ENCODE data around the gene FTO. TPM values are rescaled to one million over a fixed set of nuclear protein-coding genes. Genes with fewer than 3 reads are reported as not detected.

The FTO gene
- polyA plus RNA-seq, 3 donors, result 16.8 to 51.0 (median 37.7) TPM

DNA sequence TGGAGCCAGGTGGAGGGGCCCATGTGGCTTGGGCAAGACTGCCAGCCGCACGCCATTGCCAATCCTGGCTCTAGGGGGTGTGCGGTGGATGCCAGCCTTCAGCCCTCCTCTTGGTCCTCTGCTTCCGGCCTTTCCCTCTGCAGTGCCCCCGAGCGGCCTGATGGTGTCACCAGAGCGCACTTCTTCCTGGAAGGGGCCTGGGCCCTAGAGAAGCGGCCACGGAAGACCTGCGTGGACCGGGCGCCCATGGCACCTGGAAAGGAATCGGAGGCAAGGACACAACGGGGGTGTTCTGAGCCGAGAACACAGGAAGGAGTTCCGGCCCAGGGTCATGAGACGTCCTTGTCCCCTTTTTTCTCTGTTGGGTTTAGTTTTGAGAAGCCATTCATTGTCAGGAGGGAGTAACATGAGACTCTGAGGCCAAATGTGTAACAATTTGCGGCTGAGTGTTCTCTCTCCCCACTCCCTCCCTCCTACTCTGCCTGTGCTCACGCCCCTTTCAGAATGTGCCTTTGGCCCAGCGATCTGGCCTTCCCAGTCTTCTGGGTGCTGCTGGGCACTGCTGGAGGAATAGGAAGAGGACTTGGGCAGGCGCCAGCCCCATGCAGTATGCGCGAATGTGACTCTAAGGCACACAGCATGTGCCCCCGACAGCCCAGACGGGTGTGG lies 489.8 kb downstream of the FTO start:
- Mint-ChIP-seq H3K27ac (peak overlapping the region in 1 of 7 donors; percentile 33), H3K9me3 (peaks cover 0 to 9% (median 4%) of the 10 kb centered on the region in 7 donors), H3K27me3 (ENCODE audit: low read depth in 3 of 3) (peaks cover 4 to 7% (median 6%) of the 10 kb centered on the region in 3 donors), H3K4me3 (peak overlapping the region; percentile 54 to 76), H3K4me1 (peaks cover 9% of the 10 kb centered on the region), H3K36me3 (no peaks in the 10 kb centered on the region)
- peak overlapping the region; percentile 40 for H3K4me2 ChIP-seq (replicated peaks; ENCODE audit: extremely low read depth, low read length, poor library complexity, severe bottlenecking)
- peaks cover 0 to 3% of the 10 kb centered on the region in 2 donors for H3K9me3 ChIP-seq (replicated peaks in 1 of 2; ENCODE audit: control insufficient read depth in 1 of 2, insufficient read depth in 1 of 2, low read length in 2 of 2)
- no peaks in the 10 kb centered on the region for H4K20me1 ChIP-seq (ENCODE audit: insufficient read depth, low read length)
- H3K36me3 ChIP-seq (replicated peaks in 1 of 2; ENCODE audit: control insufficient read depth in 1 of 2, insufficient read depth in 2 of 2, low read length in 2 of 2), result no peaks in the 10 kb centered on the region
- H3K27ac ChIP-seq (ENCODE audit: low read depth in 1 of 2, low read length in 2 of 2), result no peak overlapping the region
- H3K27me3 ChIP-seq (ENCODE audit: control insufficient read depth in 2 of 2, insufficient read depth in 2 of 2, low read length in 2 of 2), result no peaks in the 10 kb centered on the region
- H2AFZ ChIP-seq (ENCODE audit: insufficient read depth, low read depth, low read length, poor library complexity, severe bottlenecking), result peak overlapping the region; percentile 63
- H3K79me2 ChIP-seq (ENCODE audit: insufficient read depth, low read length), result no peaks in the 10 kb centered on the region
- H3K9ac ChIP-seq (ENCODE audit: insufficient read depth, low read length, poor library complexity, severe bottlenecking), result no peak overlapping the region
- DNase-seq, result peak; percentile 18 to 49 (median 26)
- H3K4me3 ChIP-seq (replicated peaks in 1 of 3; ENCODE audit: low read depth in 2 of 3, low read length in 3 of 3), result peak overlapping the region in 1 of 3 experiments; percentile 36
- peaks cover 0 to 3% of the 10 kb centered on the region in 2 donors for H3K4me1 ChIP-seq (ENCODE audit: control insufficient read depth in 1 of 2, insufficient read depth in 2 of 2, low read length in 2 of 2)
- TF ChIP-seq, protein P1, sequence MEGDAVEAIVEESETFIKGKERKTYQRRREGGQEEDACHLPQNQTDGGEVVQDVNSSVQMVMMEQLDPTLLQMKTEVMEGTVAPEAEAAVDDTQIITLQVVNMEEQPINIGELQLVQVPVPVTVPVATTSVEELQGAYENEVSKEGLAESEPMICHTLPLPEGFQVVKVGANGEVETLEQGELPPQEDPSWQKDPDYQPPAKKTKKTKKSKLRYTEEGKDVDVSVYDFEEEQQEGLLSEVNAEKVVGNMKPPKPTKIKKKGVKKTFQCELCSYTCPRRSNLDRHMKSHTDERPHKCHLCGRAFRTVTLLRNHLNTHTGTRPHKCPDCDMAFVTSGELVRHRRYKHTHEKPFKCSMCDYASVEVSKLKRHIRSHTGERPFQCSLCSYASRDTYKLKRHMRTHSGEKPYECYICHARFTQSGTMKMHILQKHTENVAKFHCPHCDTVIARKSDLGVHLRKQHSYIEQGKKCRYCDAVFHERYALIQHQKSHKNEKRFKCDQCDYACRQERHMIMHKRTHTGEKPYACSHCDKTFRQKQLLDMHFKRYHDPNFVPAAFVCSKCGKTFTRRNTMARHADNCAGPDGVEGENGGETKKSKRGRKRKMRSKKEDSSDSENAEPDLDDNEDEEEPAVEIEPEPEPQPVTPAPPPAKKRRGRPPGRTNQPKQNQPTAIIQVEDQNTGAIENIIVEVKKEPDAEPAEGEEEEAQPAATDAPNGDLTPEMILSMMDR (IDR thresholded peaks at IDR 0.05), result peak; percentile 82
- intact Hi-C loops (cut with micrococcal nuclease), result no loop called here
- 39% methylated on average over 18 of the region's 25 CpGs for WGBS (ENCODE audit: insufficient coverage)

DNA sequence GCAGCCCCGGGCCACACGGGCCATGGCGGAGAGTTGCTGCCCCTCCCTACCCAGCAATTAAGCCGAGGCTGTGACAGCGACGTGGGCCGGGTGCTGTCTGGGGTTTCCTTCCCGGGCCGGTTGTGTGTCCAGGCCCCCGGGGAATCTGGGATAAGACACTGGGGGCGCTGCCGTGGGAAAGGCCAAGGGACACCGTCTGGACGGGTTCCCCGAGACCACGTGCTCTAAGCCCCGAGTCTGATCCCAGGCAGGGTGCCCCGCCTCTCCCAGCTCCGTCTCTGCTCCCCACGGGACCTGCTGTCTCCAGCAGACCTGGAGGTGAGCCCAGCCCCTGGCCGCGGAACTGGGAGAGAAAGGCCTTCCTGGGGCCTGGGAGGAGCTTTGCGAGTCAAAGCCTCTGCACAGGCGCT lies 490.4 kb downstream of the FTO start:
- Mint-ChIP-seq H3K27me3 (ENCODE audit: low read depth in 3 of 3) (peaks cover 4 to 7% (median 6%) of the 10 kb centered on the region in 3 donors), H3K9me3 (peaks cover 0 to 9% (median 4%) of the 10 kb centered on the region in 7 donors), H3K27ac (peak overlapping the region in 1 of 7 donors; percentile 33), H3K4me3 (no peak overlapping the region), H3K36me3 (no peaks in the 10 kb centered on the region), H3K4me1 (peaks cover 9% of the 10 kb centered on the region)
- TF ChIP-seq, protein P1 (IDR thresholded peaks at IDR 0.05), result no peak
- intact Hi-C loops (cut with micrococcal nuclease), result no loop called here
- H3K9me3 ChIP-seq (replicated peaks in 1 of 2; ENCODE audit: control insufficient read depth in 1 of 2, insufficient read depth in 1 of 2, low read length in 2 of 2), result peaks cover 0 to 3% of the 10 kb centered on the region in 2 donors
- no peaks in the 10 kb centered on the region for H3K27me3 ChIP-seq (ENCODE audit: control insufficient read depth in 2 of 2, insufficient read depth in 2 of 2, low read length in 2 of 2)
- no peak for DNase-seq
- peak overlapping the region; percentile 63 for H2AFZ ChIP-seq (ENCODE audit: insufficient read depth, low read depth, low read length, poor library complexity, severe bottlenecking)
- H3K27ac ChIP-seq (ENCODE audit: low read depth in 1 of 2, low read length in 2 of 2), result no peak overlapping the region
- H4K20me1 ChIP-seq (ENCODE audit: insufficient read depth, low read length), result no peaks in the 10 kb centered on the region
- peaks cover 0 to 3% of the 10 kb centered on the region in 2 donors for H3K4me1 ChIP-seq (ENCODE audit: control insufficient read depth in 1 of 2, insufficient read depth in 2 of 2, low read length in 2 of 2)
- H3K9ac ChIP-seq (ENCODE audit: insufficient read depth, low read length, poor library complexity, severe bottlenecking), result no peak overlapping the region
- WGBS (ENCODE audit: insufficient coverage), result 80% methylated on average over 23 of the region's 24 CpGs
- H3K4me2 ChIP-seq (replicated peaks; ENCODE audit: extremely low read depth, low read length, poor library complexity, severe bottlenecking), result peak overlapping the region; percentile 40
- H3K79me2 ChIP-seq (ENCODE audit: insufficient read depth, low read length), result no peaks in the 10 kb centered on the region
- H3K4me3 ChIP-seq (replicated peaks in 1 of 3; ENCODE audit: low read depth in 2 of 3, low read length in 3 of 3), result no peak overlapping the region
- no peaks in the 10 kb centered on the region for H3K36me3 ChIP-seq (replicated peaks in 1 of 2; ENCODE audit: control insufficient read depth in 1 of 2, insufficient read depth in 2 of 2, low read length in 2 of 2)

Measured in CD14-positive monocyte (primary cell).